Lung microvascular endothelial cell (primary cell): ENCODE results near the gene SF3B2. TPM values are rescaled to one million over a fixed set of nuclear protein-coding genes. Genes with fewer than 3 reads are reported as not detected.
"Not testable (repeated sequence)": the region's sequence is repeated elsewhere in the genome, so short reads cannot be mapped to it uniquely, and the experiment has no call there.

Experiments
- DNase-seq, 2 donors: peaks; one replicate each; pipeline versions ENCODE4 v3.0.0 to v3.0.0-alpha.2; 2010; ENCODE audit warnings: low read depth in 2 of 2
- total RNA-seq: library from RNA; depleted of rRNA; stranded (reverse); fragments of >200 nt; gene quantifications from 2 replicates; pipeline ENCODE4 v1.2.1, GENCODE V29; 2014

Gene SF3B2
- total RNA-seq, 1 donor from 2014 or later: 63.5 TPM

DNA sequence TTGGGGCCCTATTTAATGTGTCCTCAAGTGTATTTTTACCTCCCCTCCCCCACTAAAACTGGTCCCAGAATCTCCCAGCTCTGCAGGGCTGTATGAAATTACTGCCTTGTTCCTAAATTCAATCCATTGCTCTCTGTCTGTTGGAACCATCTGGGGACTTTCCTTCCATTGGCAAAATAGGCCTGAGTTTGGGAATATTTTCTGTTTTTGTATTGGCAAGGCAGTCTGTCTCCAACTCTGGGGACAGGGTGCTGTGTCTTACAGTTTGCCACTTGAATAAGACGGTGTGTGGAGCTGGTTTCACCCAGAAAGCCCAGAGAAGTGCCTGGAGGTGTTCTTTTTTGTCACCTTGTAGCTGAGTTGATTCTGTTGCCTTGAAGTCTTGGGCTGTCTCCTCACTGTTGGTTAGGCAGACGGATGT is 19.2 kb downstream of the SF3B2 start:
- peak in 1 of 2 donors; percentile 16 for DNase-seq

- DNase-seq: no peak
These were observed 19.9 kb downstream of the SF3B2 start for GRCh38 chr11:66072081-66072480.

DNA sequence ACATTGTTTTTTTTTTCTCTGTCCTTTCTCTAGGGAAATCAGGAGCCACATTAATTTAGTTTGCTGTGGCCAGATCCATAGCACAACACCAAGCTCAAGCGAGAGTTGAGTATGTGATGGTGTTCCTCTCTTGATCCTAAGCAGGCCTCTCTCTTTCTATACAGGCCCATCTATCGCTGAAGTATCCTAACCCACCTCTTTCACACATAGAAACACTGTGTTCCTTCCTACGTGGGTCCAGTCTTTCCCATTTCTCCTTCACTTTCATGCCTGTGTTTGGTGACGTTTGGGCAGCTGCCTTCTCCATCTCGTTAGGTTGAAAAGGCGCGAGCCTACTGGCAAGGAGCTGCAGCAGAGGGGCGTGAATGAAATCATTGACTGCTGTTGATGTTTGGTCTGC is 20.4 kb downstream of the SF3B2 start:
- DNase-seq: no peak

DNA sequence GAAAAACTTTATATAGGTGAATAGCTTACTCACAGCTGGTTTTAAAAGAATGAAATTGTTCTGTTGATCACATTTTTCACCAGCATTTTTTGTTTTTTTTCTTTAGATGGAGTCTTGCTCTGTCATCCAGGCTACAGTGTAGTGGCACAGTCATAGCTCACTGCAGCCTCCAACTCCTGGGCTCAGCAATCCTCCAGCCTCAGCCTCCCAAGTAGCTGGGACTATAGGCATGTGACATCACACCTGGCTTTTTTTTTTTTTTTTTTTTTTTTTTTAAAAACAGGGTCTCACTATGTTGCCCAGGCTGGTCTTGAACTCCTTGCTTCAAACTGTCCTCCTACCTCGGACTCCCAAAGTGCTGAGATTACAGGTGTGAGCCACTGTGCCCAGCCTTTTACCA is 21.5 kb downstream of the SF3B2 start:
- no peak for DNase-seq

DNA sequence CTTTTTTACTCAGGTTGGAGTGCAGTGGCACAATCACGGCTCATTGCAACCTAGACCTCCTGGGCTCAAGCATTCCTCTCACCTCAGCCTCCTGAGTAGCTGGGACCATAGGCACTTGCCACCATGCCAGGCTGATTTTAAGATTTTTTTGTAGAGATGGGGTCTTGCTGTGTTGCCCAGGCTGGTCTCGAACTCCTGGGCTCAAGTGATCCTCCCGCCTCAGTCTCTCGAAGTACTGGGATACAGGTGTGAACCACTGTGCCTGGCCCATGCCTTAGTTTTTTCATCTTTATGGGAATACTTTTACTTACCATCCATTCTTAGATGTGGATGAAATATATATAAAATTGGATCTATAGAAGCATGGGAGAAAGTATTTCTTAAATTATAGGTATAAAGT is 23.1 kb downstream of the SF3B2 start:
- no peak for DNase-seq

DNA sequence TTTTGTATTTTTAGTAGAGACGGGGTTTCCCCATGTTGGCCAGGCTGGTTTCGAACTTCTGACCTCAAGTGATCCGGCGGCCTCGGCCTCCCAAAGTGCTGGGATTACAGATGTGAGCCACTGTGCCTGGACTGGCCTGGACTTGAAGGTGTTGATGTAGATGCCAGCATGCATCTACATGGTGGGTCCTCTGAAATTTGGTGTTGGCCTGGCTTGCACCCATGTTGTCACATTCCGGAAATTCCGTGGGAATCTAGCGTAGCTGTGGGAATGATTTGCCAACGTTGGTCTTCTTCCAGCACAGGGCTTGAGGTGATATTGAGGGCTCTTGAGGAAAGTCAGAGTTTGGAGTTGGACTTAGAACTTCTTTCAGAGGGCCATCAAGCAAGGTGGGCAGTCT is 24.4 kb downstream of the SF3B2 start:
- no peak for DNase-seq

- DNase-seq: no peak
These were observed 25.8 kb downstream of the SF3B2 start for GRCh38 chr11:66077927-66078326.

DNA sequence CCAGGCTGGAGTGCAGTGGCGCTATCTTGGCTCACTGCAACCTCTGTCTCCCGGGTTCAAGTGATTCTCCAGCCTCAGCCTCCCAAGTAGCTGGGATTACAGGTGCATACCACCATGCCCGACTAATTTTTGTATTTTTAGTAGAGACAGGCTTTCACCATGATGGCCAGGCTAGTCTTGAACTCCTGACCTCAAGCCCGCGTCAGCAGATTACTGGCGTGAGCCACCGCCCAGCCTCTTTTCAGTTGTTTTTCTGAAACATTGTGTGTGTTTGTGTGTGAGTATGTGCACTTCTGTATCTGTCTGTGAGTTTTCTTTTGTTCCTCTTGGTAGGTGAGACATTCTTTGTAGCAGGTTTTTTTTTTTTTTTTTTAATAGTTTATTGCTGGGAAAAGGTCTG is 26.8 kb downstream of the SF3B2 start:
- DNase-seq: not testable (repeated sequence)

GRCh38 chr11:66080055-66080817 is 28.1 kb downstream of the SF3B2 start:
- DNase-seq: peak in 1 of 2 donors; percentile 40

GRCh38 chr11:66081505-66081904 is 29.3 kb downstream of the SF3B2 start:
- DNase-seq: peak; percentile 56 to 58

DNA sequence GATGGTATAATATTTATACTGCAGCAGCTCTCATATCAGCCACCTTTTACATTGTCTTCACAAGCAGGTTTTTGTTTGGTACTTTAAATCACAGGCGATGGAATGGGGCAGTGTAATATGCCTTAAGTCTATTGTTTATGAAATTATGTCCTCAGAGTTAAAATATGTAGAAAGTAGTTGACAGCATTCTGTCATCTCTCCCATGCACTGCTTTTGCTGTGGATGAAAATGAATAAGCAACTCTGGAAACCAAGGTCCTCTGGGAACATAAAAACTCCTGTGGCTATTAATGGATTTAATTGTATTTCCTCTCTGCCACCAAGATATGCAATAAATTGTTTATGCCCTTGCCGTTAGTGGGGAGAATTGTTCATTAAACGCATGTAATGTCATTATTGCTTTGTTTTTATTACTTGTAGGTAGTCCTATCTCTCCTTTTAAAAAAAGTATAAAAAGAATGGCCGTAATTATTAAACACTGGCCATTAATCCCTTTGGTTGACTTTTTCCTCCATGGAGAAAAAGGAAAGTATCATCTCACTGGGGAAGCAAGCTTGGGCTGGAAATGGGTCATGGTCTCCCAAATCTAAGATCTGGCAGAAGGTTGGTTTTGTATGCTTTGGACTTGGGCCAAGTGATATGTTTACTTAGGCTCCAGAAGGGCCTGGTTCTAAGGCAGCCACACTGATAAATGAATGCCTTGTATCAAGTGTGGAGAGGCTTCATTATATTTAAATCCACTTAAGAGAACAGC is 31.0 kb downstream of the SF3B2 start:
- peak in 1 of 2 donors; percentile 67 for DNase-seq

GRCh38 chr11:66083767-66084166 is 31.6 kb downstream of the SF3B2 start:
- DNase-seq: no peak

DNA sequence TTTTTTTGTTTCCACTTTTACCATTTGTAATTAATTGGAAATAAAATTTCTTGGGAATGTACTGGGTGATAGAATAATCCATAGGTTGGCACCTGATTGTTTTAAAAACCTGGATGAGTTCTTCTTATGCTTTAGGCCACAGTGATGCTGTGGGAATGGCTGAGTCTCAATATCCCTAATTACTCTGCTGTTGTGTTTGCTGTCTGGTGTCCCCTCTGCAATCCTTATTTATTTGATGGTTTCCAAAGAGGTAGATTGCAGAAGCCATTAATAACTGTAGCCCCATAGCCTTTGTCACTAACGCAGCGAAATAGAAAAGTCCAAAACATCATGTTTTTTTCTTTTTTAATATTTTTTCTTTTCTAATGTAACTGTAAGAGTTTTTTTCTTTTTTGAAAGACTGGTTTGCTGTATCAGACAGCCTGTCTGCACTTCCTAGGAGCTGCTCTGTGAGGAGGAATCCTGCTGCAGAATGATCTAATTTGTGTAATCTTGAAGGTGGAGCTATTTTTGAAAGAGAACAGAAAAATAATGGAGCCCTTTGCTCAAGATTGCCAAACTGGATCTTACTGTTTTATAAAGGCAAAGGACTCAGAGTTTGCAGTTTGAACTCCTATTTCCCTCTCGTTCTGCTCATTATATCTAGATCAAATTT is 32.8 kb downstream of the SF3B2 start:
- no peak for DNase-seq

- no peak for DNase-seq
These were observed 35.2 kb downstream of the SF3B2 start for GRCh38 chr11:66087148-66087908.

- DNase-seq: no peak
These were observed 36.9 kb downstream of the SF3B2 start for GRCh38 chr11:66089067-66089466.

GRCh38 chr11:66090288-66090687 is 38.1 kb downstream of the SF3B2 start:
- no peak for DNase-seq

- not testable (repeated sequence) for DNase-seq
These were observed 40.0 kb downstream of the SF3B2 start for GRCh38 chr11:66092125-66092524.

DNA sequence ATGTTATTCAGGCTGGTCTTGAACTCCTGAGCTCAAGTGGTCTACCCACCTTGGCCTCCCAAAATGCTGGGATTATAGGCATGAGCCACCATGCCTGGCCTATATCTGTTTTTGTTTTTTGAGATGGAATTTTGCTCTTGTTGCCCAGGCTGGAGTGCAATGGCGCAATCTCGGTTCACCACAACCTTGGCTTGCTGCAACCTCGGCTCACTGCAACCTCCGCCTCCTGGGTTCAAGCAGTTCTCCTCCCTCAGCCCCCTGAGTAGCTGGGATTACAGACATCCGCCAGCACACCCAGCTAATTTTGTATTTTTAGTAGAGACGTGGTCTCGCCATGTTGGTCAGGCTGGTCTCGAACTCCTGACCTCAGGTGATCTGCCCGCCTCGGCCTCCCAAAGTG is 47.6 kb downstream of the SF3B2 start:
- not testable (repeated sequence) for DNase-seq

GRCh38 chr11:66100272-66101065 is 48.3 kb downstream of the SF3B2 start:
- peak; percentile 60 to 71 for DNase-seq

- no peak for DNase-seq
These were observed 48.9 kb downstream of the SF3B2 start for GRCh38 chr11:66101066-66101464.
